HFF-Myc (cell line): Measurements from ENCODE around the gene GLYATL1B.
A peak's percentile ranks its signal among the peaks of the same experiment; 100 is the strongest.

Source experiments
- DNase-seq: peaks from one replicate; pipeline ENCODE4 v3.0.0-alpha.2; 2011; ENCODE audit warnings: low read depth; ENCODE audit errors: extremely low read depth
- H3K4me3 ChIP-seq: replicated peaks from 2 replicates; pipeline ENCODE4 v1.5.1; 2011; ENCODE audit warnings: low read depth, mild to moderate bottlenecking, control low read depth, low read length
- CTCF ChIP-seq: IDR thresholded peaks from 2 replicates; pipeline ENCODE4 v1.5.1; 2012; ENCODE audit warnings: mild to moderate bottlenecking, low read depth, low read length, control low read depth; ENCODE audit errors: missing control alignments

GLYATL1B gene

DNA sequence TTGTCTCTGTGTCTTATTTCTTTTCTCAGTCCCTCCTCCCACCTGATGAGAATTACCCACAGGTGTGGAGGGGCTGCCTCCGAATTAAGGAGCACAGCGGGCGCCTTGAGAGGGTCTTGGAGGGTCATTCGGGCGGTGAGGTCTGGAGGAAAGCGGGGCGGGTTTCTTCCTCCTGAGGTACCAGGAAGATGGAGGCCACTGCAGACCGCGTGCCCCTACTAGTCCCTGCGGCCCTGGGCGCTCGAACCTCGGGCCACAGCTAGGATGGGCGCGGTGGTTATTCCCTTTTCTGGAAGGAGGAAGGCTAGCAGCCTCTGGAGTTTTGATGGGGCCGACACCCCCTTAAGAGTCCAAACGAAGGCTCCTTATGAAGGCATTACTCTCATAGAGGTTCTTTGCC lies 51.1 kb downstream of the GLYATL1B start:
- no peak for TF ChIP-seq CTCF
- H3K4me3 ChIP-seq: no peak overlapping the region
- DNase-seq: no peak

GRCh38 chr11:59138643-59139042 lies 52.5 kb downstream of the GLYATL1B start:
- no peak overlapping the region for H3K4me3 ChIP-seq
- no peak for TF ChIP-seq CTCF
- DNase-seq: no peak

- TF ChIP-seq CTCF: no peak
- no peak for DNase-seq
- no peak overlapping the region for H3K4me3 ChIP-seq
These were observed 55.1 kb downstream of the GLYATL1B start for GRCh38 chr11:59141191-59141590.

GRCh38 chr11:59141673-59142460 lies 55.8 kb downstream of the GLYATL1B start:
- no peak for DNase-seq
- H3K4me3 ChIP-seq: peak overlapping the region; percentile 63
- TF ChIP-seq CTCF: no peak

GRCh38 chr11:59142530-59143507 lies 56.7 kb downstream of the GLYATL1B start, which contains the start of gene FAM111A:
Gene FAM111A (plus strand): TSS chr11:59142856. CDS start chr11:59148873, 6,017 bp downstream.
- no peak for TF ChIP-seq CTCF
- peak; percentile 52 for DNase-seq
- peak within 1 kb of the TSS; percentile 63 for H3K4me3 ChIP-seq

- H3K4me3 ChIP-seq: peak overlapping the region; percentile 51
- DNase-seq: no peak
- no peak for TF ChIP-seq CTCF
These were observed 58.0 kb downstream of the GLYATL1B start for GRCh38 chr11:59144096-59144495.
